Measurements from ENCODE around the gene CACNA2D4. TPM values are rescaled to one million over a fixed set of nuclear protein-coding genes. Genes with fewer than 3 reads are reported as not detected.
A peak's percentile ranks its signal among the peaks of the same experiment; 100 is the strongest.

The CACNA2D4 gene
- total and polyA plus RNA-seq, 12 donors = 0.54 to 9.1 (median 3.1) TPM

GRCh38 chr12:1876086-1876485, 42.4 kb downstream of the CACNA2D4 start:
- no peaks in the 10 kb centered on the region for H3K9me3 ChIP-seq (replicated peaks in 1 of 3)
- TF ChIP-seq CTCF (IDR thresholded peaks at IDR 0.05) = no peak
- no peak for TF ChIP-seq POLR2A (IDR thresholded peaks at IDR 0.05)
- DNase-seq = no peak
- intact Hi-C loops (cut with DNase I) = no loop called here
- 44 to 56% (median 54%) methylated on average over 3 of the region's 3 CpGs for WGBS, 4 donors
- no peaks in the 10 kb centered on the region for H3K36me3 ChIP-seq (replicated peaks in 1 of 2)
- H3K27me3 ChIP-seq = no peaks in the 10 kb centered on the region
- no peak overlapping the region for H3K27ac ChIP-seq
- no peak overlapping the region for H3K4me3 ChIP-seq
- no peaks in the 10 kb centered on the region for H3K4me1 ChIP-seq (replicated peaks in 1 of 2)

GRCh38 chr12:1875608-1876007, 42.8 kb downstream of the CACNA2D4 start:
- no peaks in the 10 kb centered on the region for H3K36me3 ChIP-seq (replicated peaks in 1 of 2)
- intact Hi-C loops (cut with DNase I) = no loop called here
- TF ChIP-seq POLR2A (IDR thresholded peaks at IDR 0.05) (no peak), CTCF (IDR thresholded peaks at IDR 0.05) (no peak)
- no peaks in the 10 kb centered on the region for H3K27me3 ChIP-seq
- WGBS, 4 donors = 66 to 78% (median 70%) methylated on average over 6 of the region's 6 CpGs
- no peak overlapping the region for H3K27ac ChIP-seq
- H3K4me3 ChIP-seq = no peak overlapping the region
- no peak for DNase-seq
- no peaks in the 10 kb centered on the region for H3K4me1 ChIP-seq (replicated peaks in 1 of 2)
- no peaks in the 10 kb centered on the region for H3K9me3 ChIP-seq (replicated peaks in 1 of 3)

GRCh38 chr12:1873531-1874510, 44.6 kb downstream of the CACNA2D4 start:
- DNase-seq = no peak
- no peak overlapping the region for H3K4me3 ChIP-seq
- WGBS, 4 donors = 71 to 83% (median 81%) methylated on average over 5 of the region's 5 CpGs
- H3K27ac ChIP-seq = no peak overlapping the region
- no peak for TF ChIP-seq CTCF (IDR thresholded peaks at IDR 0.05)
- no peak for TF ChIP-seq POLR2A (IDR thresholded peaks at IDR 0.05)
- H3K4me1 ChIP-seq (replicated peaks in 1 of 2) = no peaks in the 10 kb centered on the region
- H3K9me3 ChIP-seq (replicated peaks in 1 of 3) = no peaks in the 10 kb centered on the region
- no peaks in the 10 kb centered on the region for H3K27me3 ChIP-seq
- intact Hi-C loops (cut with DNase I) = no loop called here
- H3K36me3 ChIP-seq (replicated peaks in 1 of 2) = no peaks in the 10 kb centered on the region

- TF ChIP-seq POLR2A (IDR thresholded peaks at IDR 0.05) (no peak), CTCF (IDR thresholded peaks at IDR 0.05) (no peak)
- intact Hi-C loops (cut with DNase I) = no loop called here
- Histone ChIP-seq H3K4me1 (replicated peaks in 1 of 2) (no peaks in the 10 kb centered on the region), H3K27me3 (no peaks in the 10 kb centered on the region), H3K4me3 (no peak overlapping the region), H3K9me3 (replicated peaks in 1 of 3) (no peaks in the 10 kb centered on the region), H3K36me3 (replicated peaks in 1 of 2) (no peaks in the 10 kb centered on the region), H3K27ac (no peak overlapping the region)
- peak in 1 of 7 donors; percentile 5 for DNase-seq
- WGBS, 4 donors = 77 to 94% (median 88%) methylated on average over 7 of the region's 7 CpGs
Measured at GRCh38 chr12:1872448-1872847, 46.0 kb downstream of the CACNA2D4 start.

All from adrenal gland (tissue), 12 donors.